Breast epithelium (tissue), 4 donors: ENCODE measurements around the gene CNOT1. TPM values are rescaled to one million over a fixed set of nuclear protein-coding genes. Genes with fewer than 3 reads are reported as not detected.
"Not testable (repeated sequence)": the region's sequence is repeated elsewhere in the genome, so short reads cannot be mapped to it uniquely, and the experiment has no call there.

ENCODE experiments used
- DNase-seq, 2 donors: peaks; one replicate each; pipeline ENCODE4 v3.0.0-alpha.2; 2019; ENCODE audit warnings: low spot score in 2 of 2
- H3K27ac ChIP-seq, 2 donors: fragments of 200-600 bp; sonication (generic) in 1 of 2; one replicate each; pipeline ENCODE4 v1.5.1; 2016 to 2019; ENCODE audit warnings: mild to moderate bottlenecking in 1 of 2
- H3K27me3 ChIP-seq, 2 donors: fragments of 200-600 bp; sonication (generic) in 1 of 2; one replicate each; pipeline versions ENCODE4 v1.5.1 to v1.6.0; 2017 to 2019; ENCODE audit warnings: control low read depth in 1 of 2, mild to moderate bottlenecking in 1 of 2
- H3K36me3 ChIP-seq: fragments of 200-600 bp; one replicate; pipeline ENCODE4 v1.5.1; 2019
- H3K4me1 ChIP-seq, 2 donors: fragments of 200-600 bp; sonication (generic); one replicate each; pipeline ENCODE4 v1.5.1; 2016 to 2019; ENCODE audit warnings: control low read depth in 1 of 2
- H3K4me3 ChIP-seq, 3 donors: fragments of 200-600 bp; sonication (generic); 1 replicate in 2 of 3; 2 replicates in 1 of 3; pipeline ENCODE4 v1.5.1; 2016 to 2019; ENCODE audit warnings: mild to moderate bottlenecking in 3 of 3, moderate library complexity in 2 of 3
- H3K9me3 ChIP-seq, 2 donors: fragments of 200-600 bp; sonication (generic) in 1 of 2; one replicate each; pipeline ENCODE4 v1.5.1; 2016 to 2019; ENCODE audit warnings: control low read depth in 1 of 2
- CTCF ChIP-seq, 3 donors: fragments of 450-650 bp; IDR thresholded peaks; one replicate each; pipeline ENCODE4 v1.5.1; 2016 to 2017; ENCODE audit warnings: antibody characterized with exemption in 3 of 3, mild to moderate bottlenecking in 3 of 3, moderate library complexity in 3 of 3
- POLR2A ChIP-seq: fragments of 450-650 bp; IDR thresholded peaks from one replicate; pipeline ENCODE4 v1.6.1; 2016; ENCODE audit warnings: antibody characterized with exemption, mild to moderate bottlenecking, moderate library complexity
- POLR2AphosphoS5 ChIP-seq, 3 donors: sonication (generic); formaldehyde crosslinking; IDR thresholded peaks; one replicate each; pipeline ENCODE4 v1.6.1; 2017; ENCODE audit warnings: antibody characterized with exemption in 3 of 3
- intact Hi-C: fragments of 100-400 bp; cut with DNase I; formaldehyde crosslinking; loops from one replicate; pipeline ENCODE4 v1.15.1; 2023; ENCODE audit warnings: low total_unique reads
- total RNA-seq, 3 donors: library from RNA; depleted of rRNA; stranded (reverse); fragments of >200 nt; gene quantifications; one replicate each; pipeline ENCODE4 v1.1.0, GENCODE V29; 2016

The CNOT1 gene
- total RNA-seq, 3 donors from 2014 or later: 106 to 140 (median 117) TPM

GRCh38 chr16:58638148-58639036 is 8.8 kb upstream of the CNOT1 start:
- Histone ChIP-seq H3K9me3 (no peaks in the 10 kb centered on the region), H3K36me3 (no peaks in the 10 kb centered on the region), H3K27ac (no peak overlapping the region)

GRCh38 chr16:58637021-58637420 is 7.4 kb upstream of the CNOT1 start:
- H3K4me3 ChIP-seq, intact Hi-C loops, H3K27me3 ChIP-seq, H3K4me1 ChIP-seq, H3K9me3 ChIP-seq, H3K27ac ChIP-seq, H3K36me3 ChIP-seq: not testable (repeated sequence)
- peak in 1 of 2 donors; percentile 10 for DNase-seq

More at GRCh38 chr16:58638148-58639036, 8.8 kb upstream of the CNOT1 start:
- H3K4me3 ChIP-seq: no peak overlapping the region
- DNase-seq: peak in 1 of 2 donors; percentile 24
- intact Hi-C loops: no loop called here
- H3K27me3 ChIP-seq: no peaks in the 10 kb centered on the region
- no peaks in the 10 kb centered on the region for H3K4me1 ChIP-seq
- TF ChIP-seq POLR2A: no peak
- no peak for TF ChIP-seq CTCF (IDR thresholded peaks at IDR 0.05)
- TF ChIP-seq POLR2AphosphoS5 (IDR thresholded peaks at IDR 0.05): no peak

- no peaks in the 10 kb centered on the region for H3K9me3 ChIP-seq
- H3K4me3 ChIP-seq: no peak overlapping the region
- TF ChIP-seq CTCF (IDR thresholded peaks at IDR 0.05) (no peak), POLR2AphosphoS5 (IDR thresholded peaks at IDR 0.05) (no peak), POLR2A (no peak)
- no peaks in the 10 kb centered on the region for H3K27me3 ChIP-seq
- no peak for DNase-seq
- intact Hi-C loops: no loop called here
- no peaks in the 10 kb centered on the region for H3K36me3 ChIP-seq
- H3K27ac ChIP-seq: no peak overlapping the region
- no peaks in the 10 kb centered on the region for H3K4me1 ChIP-seq
Measured at GRCh38 chr16:58636466-58636865, 6.8 kb upstream of the CNOT1 start.

- Histone ChIP-seq H3K9me3 (no peaks in the 10 kb centered on the region), H3K36me3 (no peaks in the 10 kb centered on the region), H3K4me1 (no peaks in the 10 kb centered on the region), H3K4me3 (no peak overlapping the region), H3K27ac (no peak overlapping the region), H3K27me3 (no peaks in the 10 kb centered on the region)
- no peak for DNase-seq
- TF ChIP-seq CTCF (IDR thresholded peaks at IDR 0.05): no peak
- TF ChIP-seq POLR2A: no peak
- no peak for TF ChIP-seq POLR2AphosphoS5 (IDR thresholded peaks at IDR 0.05)
- intact Hi-C loops: no loop called here
Measured at GRCh38 chr16:58635502-58635901, 5.9 kb upstream of the CNOT1 start.

GRCh38 chr16:58634265-58634802 is 4.7 kb upstream of the CNOT1 start:
- TF ChIP-seq CTCF (IDR thresholded peaks at IDR 0.05) (no peak), POLR2A (no peak)
- Histone ChIP-seq H3K4me1 (no peaks in the 10 kb centered on the region), H3K27me3 (no peaks in the 10 kb centered on the region), H3K36me3 (no peaks in the 10 kb centered on the region), H3K9me3 (no peaks in the 10 kb centered on the region), H3K4me3 (no peak overlapping the region), H3K27ac (no peak overlapping the region)
- DNase-seq: no peak
- intact Hi-C loops: no loop called here
